ENCODE data around the gene UGT1A4. TPM values are rescaled to one million over a fixed set of nuclear protein-coding genes. Genes with fewer than 3 reads are reported as not detected.

Gene UGT1A4
- total RNA-seq, 4 donors from 2014 or later = 0.51 TPM; not detected in 3

DNA sequence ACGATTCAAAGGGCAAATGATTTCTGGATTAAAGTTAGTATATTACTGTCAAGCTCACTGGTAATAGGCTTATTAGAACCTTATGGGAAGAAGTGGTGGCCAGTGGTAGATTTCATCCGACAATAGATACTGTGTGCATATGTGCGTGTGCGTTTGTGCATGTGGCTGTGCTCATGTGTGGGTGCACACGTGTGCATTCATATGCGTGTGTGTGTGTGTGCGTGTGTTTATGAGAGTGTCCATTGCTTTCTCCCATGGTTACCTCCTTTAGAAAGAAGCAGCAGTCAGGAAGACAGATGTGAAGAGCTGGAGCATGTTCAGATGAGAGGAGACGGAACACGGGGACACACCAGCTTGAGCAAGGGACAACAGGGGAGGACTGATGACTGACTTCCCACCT is 50.7 kb downstream of the UGT1A4 start:
- Histone ChIP-seq H3K4me3 (no peak overlapping the region), H3K9me3 (no peaks in the 10 kb centered on the region), H3K36me3 (no peaks in the 10 kb centered on the region), H3K27ac (no peak overlapping the region), H3K4me1 (no peaks in the 10 kb centered on the region), H3K27me3 (peaks cover 0 to 2% (median 0%) of the 10 kb centered on the region in 3 donors)
- TF ChIP-seq, protein P1, sequence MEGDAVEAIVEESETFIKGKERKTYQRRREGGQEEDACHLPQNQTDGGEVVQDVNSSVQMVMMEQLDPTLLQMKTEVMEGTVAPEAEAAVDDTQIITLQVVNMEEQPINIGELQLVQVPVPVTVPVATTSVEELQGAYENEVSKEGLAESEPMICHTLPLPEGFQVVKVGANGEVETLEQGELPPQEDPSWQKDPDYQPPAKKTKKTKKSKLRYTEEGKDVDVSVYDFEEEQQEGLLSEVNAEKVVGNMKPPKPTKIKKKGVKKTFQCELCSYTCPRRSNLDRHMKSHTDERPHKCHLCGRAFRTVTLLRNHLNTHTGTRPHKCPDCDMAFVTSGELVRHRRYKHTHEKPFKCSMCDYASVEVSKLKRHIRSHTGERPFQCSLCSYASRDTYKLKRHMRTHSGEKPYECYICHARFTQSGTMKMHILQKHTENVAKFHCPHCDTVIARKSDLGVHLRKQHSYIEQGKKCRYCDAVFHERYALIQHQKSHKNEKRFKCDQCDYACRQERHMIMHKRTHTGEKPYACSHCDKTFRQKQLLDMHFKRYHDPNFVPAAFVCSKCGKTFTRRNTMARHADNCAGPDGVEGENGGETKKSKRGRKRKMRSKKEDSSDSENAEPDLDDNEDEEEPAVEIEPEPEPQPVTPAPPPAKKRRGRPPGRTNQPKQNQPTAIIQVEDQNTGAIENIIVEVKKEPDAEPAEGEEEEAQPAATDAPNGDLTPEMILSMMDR (IDR thresholded peaks at IDR 0.05 in 4 of 5, conservative IDR thresholded peaks at IDR 0.05 in 1 of 5) = no peak
- no peak for TF ChIP-seq POLR2A (IDR thresholded peaks at IDR 0.05)
- intact Hi-C loops (cut with DNase I; ENCODE audit: low total_unique reads) = no loop called here
- DNase-seq (no peak), ATAC-seq (no peak)
- in situ Hi-C loops (cut with MboI; ENCODE audit: low sequenced_read_pairs in 4 of 4) = no loop called here

DNA sequence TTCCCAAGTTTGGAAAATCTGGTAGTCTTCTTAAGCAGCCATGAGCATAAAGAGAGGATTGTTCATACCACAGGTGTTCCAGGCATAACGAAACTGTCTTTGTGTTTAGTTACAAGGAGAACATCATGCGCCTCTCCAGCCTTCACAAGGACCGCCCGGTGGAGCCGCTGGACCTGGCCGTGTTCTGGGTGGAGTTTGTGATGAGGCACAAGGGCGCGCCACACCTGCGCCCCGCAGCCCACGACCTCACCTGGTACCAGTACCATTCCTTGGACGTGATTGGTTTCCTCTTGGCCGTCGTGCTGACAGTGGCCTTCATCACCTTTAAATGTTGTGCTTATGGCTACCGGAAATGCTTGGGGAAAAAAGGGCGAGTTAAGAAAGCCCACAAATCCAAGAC is 53.6 kb downstream of the UGT1A4 start:
- in situ Hi-C loops (cut with MboI; ENCODE audit: low sequenced_read_pairs in 4 of 4) (no loop called here), intact Hi-C loops (cut with DNase I; ENCODE audit: low total_unique reads) (no loop called here)
- peaks cover 0 to 2% (median 0%) of the 10 kb centered on the region in 3 donors for H3K27me3 ChIP-seq
- no peaks in the 10 kb centered on the region for H3K36me3 ChIP-seq
- ATAC-seq (no peak), DNase-seq (no peak)
- H3K4me3 ChIP-seq = no peak overlapping the region
- H3K27ac ChIP-seq = no peak overlapping the region
- no peaks in the 10 kb centered on the region for H3K4me1 ChIP-seq
- TF ChIP-seq, protein P1 (IDR thresholded peaks at IDR 0.05 in 4 of 5, conservative IDR thresholded peaks at IDR 0.05 in 1 of 5) = no peak
- no peak for TF ChIP-seq POLR2A (IDR thresholded peaks at IDR 0.05)
- no peaks in the 10 kb centered on the region for H3K9me3 ChIP-seq

DNA sequence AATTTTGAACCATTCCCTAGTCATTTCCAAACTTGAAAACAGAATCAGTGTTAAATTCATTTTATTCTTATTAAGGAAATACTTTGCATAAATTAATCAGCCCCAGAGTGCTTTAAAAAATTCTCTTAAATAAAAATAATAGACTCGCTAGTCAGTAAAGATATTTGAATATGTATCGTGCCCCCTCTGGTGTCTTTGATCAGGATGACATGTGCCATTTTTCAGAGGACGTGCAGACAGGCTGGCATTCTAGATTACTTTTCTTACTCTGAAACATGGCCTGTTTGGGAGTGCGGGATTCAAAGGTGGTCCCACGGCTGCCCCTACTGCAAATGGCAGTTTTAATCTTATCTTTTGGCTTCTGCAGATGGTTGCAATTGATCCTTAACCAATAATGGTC is 54.0 kb downstream of the UGT1A4 start:
- no peak for TF ChIP-seq POLR2A (IDR thresholded peaks at IDR 0.05)
- TF ChIP-seq, protein P1 (IDR thresholded peaks at IDR 0.05 in 4 of 5, conservative IDR thresholded peaks at IDR 0.05 in 1 of 5) = no peak
- no peaks in the 10 kb centered on the region for H3K36me3 ChIP-seq
- in situ Hi-C loops (cut with MboI; ENCODE audit: low sequenced_read_pairs in 4 of 4) (no loop called here), intact Hi-C loops (cut with DNase I; ENCODE audit: low total_unique reads) (no loop called here)
- H3K27me3 ChIP-seq = peaks cover 0 to 2% (median 0%) of the 10 kb centered on the region in 3 donors
- no peak overlapping the region for H3K27ac ChIP-seq
- no peak overlapping the region for H3K4me3 ChIP-seq
- ATAC-seq (no peak), DNase-seq (no peak)
- H3K4me1 ChIP-seq = no peaks in the 10 kb centered on the region
- no peaks in the 10 kb centered on the region for H3K9me3 ChIP-seq

DNA sequence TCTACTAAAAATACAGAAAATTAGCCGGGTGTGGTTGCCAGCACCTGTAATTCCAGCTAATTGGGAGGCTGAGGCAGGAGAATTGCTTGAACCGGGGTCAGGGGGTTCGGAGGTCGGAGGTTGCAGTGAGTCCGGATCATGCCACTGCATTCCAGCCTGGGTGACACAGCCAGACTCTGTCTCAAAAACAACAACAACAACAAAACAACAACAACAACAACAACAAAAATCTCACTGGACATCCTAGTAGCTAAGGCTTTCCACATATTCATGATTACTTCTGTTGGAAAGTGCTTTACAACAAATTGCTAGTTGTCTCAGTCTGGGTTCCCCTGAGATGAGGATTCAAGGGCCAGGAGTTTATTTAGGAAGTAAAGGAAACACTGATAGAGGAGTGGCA is 55.3 kb downstream of the UGT1A4 start:
- Histone ChIP-seq H3K27me3 (no peaks in the 10 kb centered on the region), H3K4me1 (no peaks in the 10 kb centered on the region), H3K27ac (no peak overlapping the region), H3K9me3 (no peaks in the 10 kb centered on the region), H3K4me3 (no peak overlapping the region), H3K36me3 (no peaks in the 10 kb centered on the region)
- TF ChIP-seq, protein P1 (IDR thresholded peaks at IDR 0.05 in 4 of 5, conservative IDR thresholded peaks at IDR 0.05 in 1 of 5) = no peak
- no peak for TF ChIP-seq POLR2A (IDR thresholded peaks at IDR 0.05)
- ATAC-seq (no peak), DNase-seq (no peak)
- in situ Hi-C loops (cut with MboI; ENCODE audit: low sequenced_read_pairs in 4 of 4) = no loop called here
- intact Hi-C loops (cut with DNase I; ENCODE audit: low total_unique reads) = no loop called here

DNA sequence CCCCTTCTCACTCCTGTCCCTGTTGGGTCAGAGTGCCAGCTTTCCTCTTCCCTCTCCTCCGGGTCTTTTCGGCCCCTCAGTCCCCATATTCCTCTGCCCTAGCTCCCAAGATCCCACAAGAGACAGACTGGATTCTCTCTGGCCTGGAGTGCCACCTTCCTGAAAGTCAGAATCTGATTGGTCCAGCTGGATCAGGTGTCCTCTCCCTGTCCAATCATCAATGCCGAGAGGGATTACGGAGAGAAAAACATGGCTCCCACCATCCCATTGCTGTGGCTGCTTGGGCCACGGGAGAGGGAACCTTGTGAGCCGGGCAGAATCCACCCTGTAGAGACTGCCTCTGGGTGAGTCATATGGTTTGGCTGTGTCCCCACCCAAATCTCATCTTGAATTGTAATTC is 56.9 kb downstream of the UGT1A4 start:
- H3K27ac ChIP-seq = no peak overlapping the region
- H3K27me3 ChIP-seq = no peaks in the 10 kb centered on the region
- no peak for ATAC-seq
- H3K4me1 ChIP-seq = no peaks in the 10 kb centered on the region
- no peak for DNase-seq
- intact Hi-C loops (cut with DNase I; ENCODE audit: low total_unique reads) (no loop called here), in situ Hi-C loops (cut with MboI; ENCODE audit: low sequenced_read_pairs in 4 of 4) (no loop called here)
- no peak for TF ChIP-seq POLR2A (IDR thresholded peaks at IDR 0.05)
- TF ChIP-seq, protein P1 (IDR thresholded peaks at IDR 0.05 in 4 of 5, conservative IDR thresholded peaks at IDR 0.05 in 1 of 5) = no peak
- no peaks in the 10 kb centered on the region for H3K9me3 ChIP-seq
- no peak overlapping the region for H3K4me3 ChIP-seq
- no peaks in the 10 kb centered on the region for H3K36me3 ChIP-seq

Measured in gastrocnemius medialis (tissue), 4 donors.